GM19438 (cell line): ENCODE data around the gene TIMM10.

Source experiments
- ATAC-seq: cut with Tn5 transposase; IDR thresholded peaks from one replicate; pipeline ENCODE4 v1.9.1; 2021; ENCODE audit warnings: low read depth; ENCODE audit not compliant: unreplicated experiment

Gene TIMM10

DNA sequence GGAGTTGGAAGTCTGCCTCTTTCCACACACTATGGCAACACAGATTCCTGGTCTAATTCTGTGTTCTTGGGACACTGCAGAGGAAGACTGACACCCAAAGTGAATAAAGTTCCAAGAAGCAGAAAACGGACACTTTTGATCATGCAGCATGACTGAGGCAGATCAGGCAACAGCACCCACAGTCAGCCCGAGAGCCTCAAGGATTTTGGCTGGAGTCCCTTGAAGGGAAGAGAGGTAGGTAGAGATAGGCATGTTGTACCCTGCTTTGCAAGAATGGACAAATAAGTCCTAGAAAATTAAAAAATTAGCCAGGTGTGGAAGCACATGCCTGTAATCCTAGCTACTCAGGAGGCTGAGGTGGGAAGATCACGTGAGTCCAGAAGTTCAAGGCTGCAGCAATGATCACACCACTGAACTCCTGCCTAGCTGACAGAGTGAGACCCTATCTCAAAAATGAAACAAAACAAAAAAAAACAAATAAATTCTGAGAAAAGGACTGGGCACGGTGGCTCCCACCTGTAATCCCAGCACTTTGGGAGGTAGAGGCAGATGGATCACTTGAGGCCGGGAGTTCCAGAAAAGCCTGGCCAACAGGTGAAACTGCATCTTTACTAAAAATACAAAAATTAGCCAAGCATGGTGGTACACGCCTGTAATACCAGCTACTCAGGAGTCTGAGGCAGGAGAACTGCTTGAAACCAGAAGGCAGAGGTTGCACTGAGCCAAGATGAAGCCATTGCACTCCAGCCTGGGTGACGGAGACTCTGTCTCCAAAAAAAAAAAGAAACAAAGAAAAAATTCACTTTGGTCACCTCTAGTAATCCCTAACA is 22.0 kb downstream of the TIMM10 start:
- ATAC-seq, result no peak

DNA sequence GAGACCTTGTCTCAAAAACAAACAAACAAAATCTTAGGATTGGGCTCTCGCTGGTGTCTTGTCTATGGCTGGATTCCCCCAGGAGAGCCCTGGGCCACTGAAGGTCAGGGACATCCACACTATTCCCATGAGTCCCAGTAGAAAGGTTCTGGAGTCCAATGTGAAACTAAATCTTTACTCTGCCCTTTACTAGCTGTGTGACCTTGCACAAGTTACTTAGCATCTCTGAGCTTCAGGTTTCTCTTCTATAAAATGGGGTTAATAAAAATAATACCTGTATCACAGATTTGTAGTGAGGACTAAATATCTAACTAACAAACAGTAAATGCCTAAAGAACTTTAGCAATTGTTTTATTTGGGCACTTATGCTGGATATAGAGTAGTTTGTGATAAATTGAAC is 24.0 kb downstream of the TIMM10 start:
- no peak for ATAC-seq

DNA sequence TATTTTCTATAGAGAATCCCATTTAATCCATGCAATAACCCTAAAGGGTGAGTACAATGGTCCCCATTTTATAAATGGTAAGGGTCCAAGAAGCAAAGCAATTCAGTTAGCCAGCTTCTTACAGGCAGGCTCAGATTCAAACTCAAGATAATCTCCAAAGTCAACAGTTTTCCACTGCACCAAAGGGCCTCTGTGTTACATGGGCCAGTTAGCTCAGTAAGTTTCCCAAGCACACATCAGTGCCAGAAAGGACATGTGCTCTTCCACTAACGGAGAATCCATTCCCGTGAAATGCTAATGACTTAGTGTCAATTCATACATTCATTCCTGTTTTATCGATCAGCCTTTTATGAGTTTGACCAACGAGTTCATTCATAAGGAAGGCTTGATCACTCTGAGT is 26.0 kb downstream of the TIMM10 start:
- no peak for ATAC-seq

DNA sequence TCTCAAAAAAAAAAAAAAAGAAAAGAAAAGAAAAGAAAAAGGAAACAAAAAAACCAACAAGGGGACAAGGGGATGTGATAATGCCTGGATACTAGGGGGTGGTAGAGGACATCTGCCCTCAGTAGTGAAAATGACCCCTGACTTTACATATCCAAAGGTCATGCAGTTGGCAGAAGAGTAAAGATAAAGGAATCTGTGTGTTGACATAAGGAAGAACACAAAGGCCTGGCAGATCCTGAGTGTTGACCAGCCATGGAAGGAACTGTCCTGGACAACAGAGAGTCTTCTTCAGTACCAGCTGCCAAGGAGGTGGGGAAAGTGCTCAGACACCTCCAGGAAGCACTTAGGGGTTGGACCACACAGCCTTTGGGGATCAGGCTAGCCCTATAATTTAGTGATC is 27.7 kb downstream of the TIMM10 start:
- no peak for ATAC-seq

DNA sequence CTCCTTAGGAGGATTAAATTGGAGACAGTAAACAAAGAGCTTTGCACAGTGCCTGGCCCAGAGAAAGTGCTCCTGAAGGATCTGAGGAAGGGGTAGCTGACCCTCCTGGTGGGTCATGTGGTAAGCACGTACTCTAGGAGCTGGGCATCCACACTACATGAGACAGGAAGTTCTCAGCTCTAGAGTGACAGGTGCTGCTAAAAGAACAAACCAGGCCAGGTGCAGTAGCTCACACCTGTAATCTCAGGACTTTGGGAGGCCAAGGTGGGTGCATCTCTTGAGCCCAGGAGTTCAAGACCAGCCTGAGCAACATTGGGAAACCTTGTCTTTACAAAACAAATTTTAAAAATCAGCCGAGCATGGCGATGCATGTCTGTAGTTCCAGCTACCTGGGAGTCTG is 28.2 kb downstream of the TIMM10 start:
- no peak for ATAC-seq

DNA sequence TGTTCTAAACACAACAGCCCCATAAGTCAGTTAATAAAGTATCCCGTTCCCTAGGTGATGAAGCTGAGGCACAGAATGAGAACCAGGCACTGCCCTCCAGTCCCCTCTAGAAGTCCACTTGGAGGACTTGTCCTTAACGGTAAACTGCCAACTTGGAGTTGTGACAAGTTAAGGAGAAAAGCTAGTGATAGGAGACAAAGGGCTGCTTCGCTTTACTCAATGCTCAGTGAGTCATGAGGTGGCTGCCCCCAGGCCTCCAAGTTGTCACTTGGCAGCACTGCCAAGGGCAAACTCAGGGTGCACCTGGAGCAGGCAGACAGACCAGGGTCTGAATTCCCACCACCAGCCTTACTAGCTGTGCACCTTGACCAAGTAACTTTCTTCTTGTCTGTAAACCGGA is 28.6 kb downstream of the TIMM10 start:
- no peak for ATAC-seq

DNA sequence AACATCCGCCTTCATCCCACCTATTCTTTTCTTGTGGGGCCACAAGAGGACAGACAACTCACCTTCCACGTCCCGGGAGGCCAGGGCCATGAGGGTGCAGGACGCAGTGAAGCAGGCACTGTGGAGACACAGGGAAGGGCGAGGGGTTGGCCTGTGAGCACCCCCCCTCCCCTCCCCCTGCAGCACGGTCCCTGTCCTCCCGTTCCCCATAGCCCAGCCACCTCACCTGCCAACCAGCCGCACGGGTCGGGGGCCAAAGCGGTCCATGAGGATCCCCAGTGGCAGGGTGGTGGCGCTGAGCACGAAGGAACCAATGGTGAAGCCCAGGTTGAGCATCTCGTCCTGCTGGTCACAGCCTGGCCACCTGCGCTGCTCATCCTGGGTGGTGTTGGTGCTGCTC is 29.6 kb downstream of the TIMM10 start:
- ATAC-seq, result no peak

DNA sequence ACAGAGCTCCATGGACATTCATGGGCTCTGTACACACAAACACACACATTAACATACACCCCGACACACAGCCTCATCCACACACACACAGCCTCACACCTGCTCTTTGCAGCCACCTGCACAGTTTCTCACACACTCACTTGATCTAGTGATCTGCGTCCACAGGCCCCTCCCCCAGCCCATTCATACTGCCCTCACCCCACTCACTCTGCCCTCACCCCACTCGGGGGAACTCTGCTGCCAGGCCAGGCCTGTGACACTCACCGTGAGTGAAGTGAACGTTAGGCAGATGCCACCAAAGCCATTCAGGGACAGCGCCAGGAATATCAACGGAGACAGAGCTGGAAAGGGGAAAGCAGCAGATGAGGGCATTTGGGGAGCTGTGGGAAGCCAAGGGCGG is 30.0 kb downstream of the TIMM10 start:
- ATAC-seq, result no peak

DNA sequence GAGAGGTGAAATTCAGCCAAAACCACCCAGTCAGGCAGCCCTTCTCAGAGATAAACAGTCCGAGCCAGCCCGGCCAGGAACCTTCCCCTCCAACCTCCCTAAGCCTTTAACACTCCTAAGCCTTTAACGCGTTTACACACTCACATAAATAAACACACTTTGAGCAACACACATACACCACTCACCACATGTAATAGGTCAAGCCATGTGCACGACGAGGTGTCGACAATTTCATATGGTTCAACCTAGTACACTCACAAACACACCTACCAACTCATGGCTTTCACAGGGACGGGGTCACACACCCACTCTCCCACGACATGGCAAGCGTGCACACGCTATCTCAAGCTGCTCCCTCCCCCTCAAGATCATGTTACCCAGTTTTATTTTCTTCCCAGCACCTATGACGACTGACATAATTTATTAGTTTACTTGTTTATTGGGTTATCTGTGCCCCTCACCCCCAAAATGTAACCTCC is 30.5 kb downstream of the TIMM10 start:
- ATAC-seq, result no peak

DNA sequence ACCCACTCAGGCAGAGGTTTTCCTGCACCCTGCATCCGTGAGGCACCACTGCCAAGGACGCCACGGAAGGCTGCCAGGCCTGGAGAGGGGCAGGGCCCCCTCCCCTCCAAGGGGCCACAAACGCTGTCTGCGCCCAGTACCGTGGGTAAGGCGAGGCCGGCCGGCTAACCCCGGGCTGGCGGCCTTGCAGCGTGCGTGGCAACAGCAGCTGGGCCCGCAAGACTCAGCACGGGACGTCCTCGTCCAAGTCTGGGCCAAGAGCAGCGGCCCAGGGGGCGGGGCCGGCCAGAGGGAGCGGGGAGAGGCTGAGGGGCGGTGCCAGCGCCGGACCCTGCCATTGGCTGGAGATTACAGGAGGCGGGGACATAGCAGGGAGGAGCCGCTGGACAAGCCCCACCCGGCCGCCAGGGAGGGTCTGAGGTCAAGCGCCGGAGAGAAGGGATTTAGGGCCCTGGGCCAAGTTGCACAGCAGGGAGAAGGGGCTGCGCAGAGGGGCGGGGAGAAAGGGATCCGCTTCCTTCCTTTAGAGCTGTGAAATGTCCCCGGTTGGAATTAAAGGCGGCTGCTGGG is 31.1 kb downstream of the TIMM10 start:
- peak; percentile 96 for ATAC-seq

DNA sequence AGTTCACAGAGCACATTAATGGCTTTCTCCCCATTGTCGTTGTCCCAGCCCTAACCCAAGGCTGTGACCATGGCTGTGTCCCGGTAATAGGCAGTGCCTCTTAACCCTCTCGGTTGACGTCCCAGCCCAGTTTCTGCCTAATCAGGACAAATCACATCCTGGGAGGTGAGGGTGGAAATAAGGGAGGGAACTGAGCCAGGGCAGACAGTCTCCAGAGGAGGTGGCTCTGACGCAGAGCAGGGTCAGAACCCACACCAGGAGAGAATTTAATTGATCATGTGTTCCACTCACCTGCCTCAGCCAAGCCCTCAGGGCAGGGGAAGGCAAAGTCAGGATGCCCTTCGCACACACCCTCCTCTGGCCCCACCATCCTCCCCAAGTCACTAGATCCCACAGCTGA is 32.0 kb downstream of the TIMM10 start:
- no peak for ATAC-seq

DNA sequence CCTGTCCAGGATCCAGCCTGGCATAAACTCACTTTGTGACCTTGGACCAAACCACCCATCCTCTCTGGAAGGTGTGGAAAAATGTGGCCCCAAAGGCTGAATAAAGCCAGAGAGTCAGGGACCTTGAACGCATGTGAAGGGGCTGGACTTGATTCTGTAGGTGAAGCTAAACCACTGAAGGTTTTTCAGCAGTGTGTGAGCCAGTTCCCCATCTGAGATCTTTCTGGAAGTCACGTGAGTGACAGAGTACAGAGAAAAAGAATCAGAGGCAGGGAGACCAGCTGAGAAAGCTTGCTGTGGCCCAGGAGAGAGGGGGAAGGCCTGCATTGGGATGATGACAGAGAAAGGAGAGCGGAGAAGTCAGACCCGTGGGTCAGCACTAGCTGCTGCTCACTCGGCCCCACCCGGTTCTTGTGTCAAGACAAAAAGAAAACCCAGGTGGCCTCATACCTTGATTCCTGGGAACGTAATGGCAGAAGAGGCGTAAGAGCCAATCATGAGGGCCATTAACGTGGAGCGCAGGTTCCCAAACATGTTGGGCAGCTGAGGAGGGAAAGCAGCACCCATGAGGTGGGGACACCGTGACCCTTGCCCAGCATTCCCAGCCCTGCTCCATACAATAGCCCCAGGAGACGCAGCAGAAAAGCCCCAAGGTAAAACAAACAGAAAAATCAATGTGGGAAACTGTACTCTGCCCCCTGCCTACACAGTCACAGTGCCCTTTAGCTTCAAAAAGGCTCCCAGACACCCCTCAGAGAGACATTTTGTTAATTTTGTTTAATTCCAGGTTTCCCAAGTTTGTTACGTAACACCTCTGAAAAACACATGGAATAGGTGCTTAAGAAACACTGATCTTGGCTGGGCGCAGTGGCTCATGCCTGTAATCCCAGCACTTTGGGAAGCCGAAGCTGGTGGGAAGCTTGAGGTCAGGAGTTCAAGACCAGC is 33.0 kb downstream of the TIMM10 start:
- no peak for ATAC-seq

DNA sequence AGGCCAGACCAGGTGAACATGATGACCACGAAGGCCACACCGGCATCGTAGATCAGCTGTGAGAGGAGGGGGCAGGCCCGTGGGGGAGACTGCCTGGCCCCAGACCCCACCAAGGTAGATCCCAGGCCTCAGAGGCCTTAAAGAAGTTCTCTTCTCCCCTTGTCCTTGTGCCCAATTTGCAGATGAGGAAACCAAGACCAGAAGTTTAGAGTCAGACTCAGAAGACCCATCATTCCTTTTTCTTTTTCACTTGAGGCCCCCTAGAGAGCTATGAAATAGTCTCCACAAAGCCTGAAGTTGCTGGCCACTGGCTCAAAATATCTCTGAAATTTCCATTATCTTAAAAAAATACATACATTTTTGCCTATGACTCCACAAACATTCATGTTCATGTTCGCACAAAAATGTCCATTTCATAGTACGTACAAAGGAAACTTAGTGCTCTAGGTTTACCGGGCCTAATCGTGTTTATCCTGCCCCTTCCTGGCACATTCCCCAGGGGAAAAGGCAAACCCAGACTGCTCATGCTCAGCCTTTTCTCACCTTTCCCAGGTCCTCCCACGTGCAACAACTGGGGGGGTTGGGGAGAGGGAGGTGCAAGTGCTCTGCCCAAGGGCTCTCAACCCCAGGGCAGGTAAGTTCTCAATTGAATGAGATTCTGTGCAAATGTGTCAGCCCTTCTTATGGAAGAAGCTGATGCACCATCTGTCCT is 34.3 kb downstream of the TIMM10 start:
- ATAC-seq, result no peak

DNA sequence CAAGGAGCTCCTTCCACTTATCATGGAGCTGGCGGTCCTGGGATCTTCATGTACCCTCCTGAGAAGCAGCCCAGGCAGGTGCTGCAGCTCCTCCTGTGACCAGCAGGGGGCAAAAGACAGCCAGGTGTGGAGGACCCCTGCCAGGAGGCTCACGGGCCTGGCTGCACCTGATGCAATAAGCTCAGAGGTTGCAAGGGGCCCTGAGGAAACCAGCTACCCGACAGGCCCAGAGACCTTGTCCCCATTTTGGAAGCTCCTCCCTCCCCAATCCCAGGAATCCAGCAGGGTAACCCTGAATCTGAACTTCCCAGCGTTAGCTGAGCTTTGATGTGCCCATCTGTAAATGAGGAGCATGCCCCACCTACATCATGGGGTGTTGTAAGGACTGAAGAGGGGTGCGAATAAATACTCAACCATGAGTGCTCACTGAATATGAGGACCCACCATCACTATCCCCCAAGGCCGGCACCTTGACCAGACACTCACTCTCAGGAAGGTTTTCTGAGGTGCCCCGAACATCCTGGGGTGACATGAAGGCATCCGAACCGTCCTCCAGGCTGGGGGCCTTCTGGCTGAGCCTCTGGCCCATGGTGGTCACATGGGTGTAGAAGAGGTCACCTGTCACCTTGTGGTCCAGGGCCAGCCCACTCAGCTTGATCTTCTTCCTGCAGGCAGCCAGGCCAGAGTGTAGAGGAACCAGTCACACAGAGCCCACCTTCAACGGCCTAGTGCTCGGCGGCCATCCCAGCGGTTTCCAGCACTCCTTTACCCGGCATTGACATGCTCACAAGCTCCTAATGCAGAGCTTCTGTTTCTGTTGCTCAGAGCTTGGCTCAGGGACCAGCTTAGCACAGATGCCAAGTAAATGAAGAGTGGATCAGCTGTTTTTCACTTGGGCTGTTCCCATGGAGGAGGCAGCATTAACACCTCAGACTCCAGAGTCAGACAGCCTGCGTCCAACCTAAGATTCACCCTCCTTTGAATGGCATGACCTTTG is 36.7 kb downstream of the TIMM10 start:
- ATAC-seq, result peak; percentile 57

DNA sequence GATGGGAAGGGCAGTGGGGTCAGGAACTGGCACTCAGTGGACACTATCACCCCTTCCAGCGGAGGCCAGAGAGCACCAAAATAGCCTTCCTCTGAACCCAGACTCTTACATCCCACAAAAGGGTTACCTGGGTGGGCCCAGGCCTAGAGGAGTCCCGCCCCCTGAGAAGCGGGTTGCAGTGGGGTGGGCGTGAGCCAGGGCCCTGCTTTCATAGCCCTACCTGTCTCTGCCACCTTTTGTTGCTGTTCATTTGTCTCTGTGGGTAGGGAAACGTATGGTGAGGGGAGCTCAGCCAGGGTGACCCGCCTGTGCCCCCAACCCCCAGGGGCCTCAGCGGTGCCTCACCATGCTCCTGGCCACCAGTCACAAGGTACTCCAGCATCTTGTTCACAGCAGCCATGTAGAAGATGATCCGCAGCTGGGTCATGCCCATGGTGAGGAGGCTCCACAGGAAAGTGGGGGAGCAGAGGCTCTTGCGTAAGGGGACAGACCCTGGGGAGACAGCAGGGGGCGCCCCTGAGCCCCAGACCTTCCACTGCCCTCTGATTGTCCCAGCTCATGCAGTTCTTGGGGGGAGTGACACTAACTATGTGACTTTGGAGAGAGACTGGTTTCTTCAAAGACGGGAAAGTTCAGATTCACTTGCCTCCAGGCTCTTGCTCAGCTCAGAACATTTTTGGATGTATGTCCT is 39.0 kb downstream of the TIMM10 start:
- ATAC-seq, result no peak

DNA sequence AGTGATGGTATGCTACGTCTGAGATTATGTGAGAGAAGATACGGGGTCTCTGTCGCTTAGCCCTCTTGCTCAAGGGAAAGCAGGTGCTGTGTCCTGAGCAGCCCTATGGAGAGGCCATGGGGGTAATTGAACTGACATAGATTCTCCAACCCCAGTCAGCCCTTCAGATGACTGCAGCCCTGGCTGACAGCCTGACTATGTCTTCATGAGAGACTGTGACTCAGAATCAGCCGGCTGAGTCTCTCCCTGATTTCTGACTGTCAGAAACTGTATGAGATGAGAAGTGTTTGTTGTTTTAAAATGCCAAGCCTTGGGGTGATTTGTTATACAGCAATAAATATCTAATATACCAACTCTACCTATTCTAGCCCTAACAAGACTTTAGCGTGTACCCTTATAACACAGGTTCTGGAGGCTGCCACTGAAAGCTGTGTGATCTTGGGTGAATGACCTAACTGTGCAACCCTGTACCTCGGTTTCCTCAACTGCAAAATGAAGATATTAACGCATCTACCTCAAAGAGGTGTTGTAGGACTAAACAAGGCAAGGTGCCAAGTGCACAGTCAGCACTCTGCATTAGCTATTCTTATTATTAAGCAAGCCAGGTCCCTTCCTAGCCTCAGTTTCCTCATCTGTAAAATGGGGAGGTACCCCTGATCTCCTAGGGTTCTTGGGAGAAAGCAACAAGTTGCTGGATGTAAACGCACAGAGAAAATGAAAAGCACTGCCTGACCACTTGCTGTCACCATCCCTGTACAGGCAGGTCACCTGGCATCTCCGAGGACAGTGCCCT is 39.9 kb downstream of the TIMM10 start:
- ATAC-seq, result no peak

DNA sequence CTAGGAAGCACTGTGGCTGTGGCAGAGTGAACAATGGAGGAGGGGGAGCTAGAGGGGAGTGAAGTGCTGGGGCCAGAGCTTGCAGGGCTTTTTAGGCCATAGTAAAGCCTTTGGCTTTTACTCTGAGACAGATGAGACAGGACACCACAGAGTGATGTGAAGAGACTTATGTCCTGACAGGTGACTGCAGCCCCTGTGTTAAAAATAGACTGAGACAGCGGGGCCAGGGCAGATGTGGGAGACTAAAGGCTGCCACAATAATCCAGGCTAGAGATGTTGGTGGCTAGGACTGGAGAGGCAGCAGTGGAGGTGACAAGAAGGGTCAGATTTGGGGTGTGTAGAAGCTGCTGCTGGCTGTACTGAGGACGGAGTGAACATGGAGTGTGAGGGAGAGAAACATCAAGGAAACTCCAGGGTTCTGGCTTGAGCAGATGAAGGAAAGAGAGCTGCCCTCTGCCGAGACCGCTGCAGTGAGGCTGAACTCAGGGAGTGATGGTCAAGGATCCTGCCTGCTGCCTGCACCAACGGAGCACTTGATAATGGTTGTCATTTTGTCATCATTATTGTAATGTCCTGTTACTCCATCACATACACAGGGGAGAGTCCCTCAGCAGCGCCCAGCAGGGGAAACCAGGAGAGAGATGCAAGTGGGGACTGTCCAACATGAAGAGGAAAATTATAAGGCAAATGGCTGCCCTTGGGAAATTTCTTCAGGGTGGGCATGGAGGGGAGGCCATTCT is 42.5 kb downstream of the TIMM10 start:
- ATAC-seq, result no peak
